NCI-H146 (cell line): ENCODE data around the gene C11orf16.
"Not testable (repeated sequence)": the region's sequence is repeated elsewhere in the genome, so short reads cannot be mapped to it uniquely, and the experiment has no call there.

Experiments
- DNase-seq: peaks from one replicate; lab custom pipeline; 2025; lab: John Stamatoyannopoulos, UW

Gene C11orf16

GRCh38 chr11:8932564-8933180, at the start of gene C11orf16:
Gene C11orf16, minus strand, starts transcription at chr11:8932947. Its CDS starts 639 bp downstream, at chr11:8932308.
- DNase-seq, result peak; percentile 38

- DNase-seq, result no peak
Observed at GRCh38 chr11:8980485-8980884, 47.7 kb upstream of the C11orf16 start.

GRCh38 chr11:8979365-8979764, 46.6 kb upstream of the C11orf16 start:
- DNase-seq, result not testable (repeated sequence)

GRCh38 chr11:8973121-8973520, 40.4 kb upstream of the C11orf16 start:
- no peak for DNase-seq

- no peak for DNase-seq
Observed at GRCh38 chr11:8971924-8972316, 39.2 kb upstream of the C11orf16 start.

GRCh38 chr11:8971196-8971923, 38.6 kb upstream of the C11orf16 start:
- no peak for DNase-seq

- no peak for DNase-seq
Observed at GRCh38 chr11:8967184-8967583, 34.4 kb upstream of the C11orf16 start.

GRCh38 chr11:8964324-8965320, 31.9 kb upstream of the C11orf16 start, which contains the start of gene TMEM9B:
Gene TMEM9B, minus strand, starts transcription at chr11:8964442. Its CDS starts 129 bp downstream, at chr11:8964313.
- peak; percentile 92 for DNase-seq

- peak; percentile 84 for DNase-seq
Observed at GRCh38 chr11:8963569-8964323, 31.0 kb upstream of the C11orf16 start.

GRCh38 chr11:8962841-8963240, 30.1 kb upstream of the C11orf16 start:
- no peak for DNase-seq

- no peak for DNase-seq
Observed at GRCh38 chr11:8961401-8961800, 28.7 kb upstream of the C11orf16 start.

- DNase-seq, result peak; percentile 58
Observed at GRCh38 chr11:8959546-8960166, 26.9 kb upstream of the C11orf16 start.

GRCh38 chr11:8956860-8957259, 24.1 kb upstream of the C11orf16 start:
- no peak for DNase-seq

GRCh38 chr11:8948886-8949285, 16.1 kb upstream of the C11orf16 start:
- DNase-seq, result no peak

GRCh38 chr11:8947230-8947943, 14.6 kb upstream of the C11orf16 start:
- no peak for DNase-seq

GRCh38 chr11:8942518-8943066, 9.8 kb upstream of the C11orf16 start, which contains the start of gene ASCL3:
Gene ASCL3, minus strand, starts transcription at chr11:8943016. Its CDS starts 4,855 bp downstream, at chr11:8938161.
- DNase-seq, result no peak

GRCh38 chr11:8941341-8942103, 8.8 kb upstream of the C11orf16 start:
- no peak for DNase-seq

- DNase-seq, result no peak
Observed at GRCh38 chr11:8937659-8938058, 4.9 kb upstream of the C11orf16 start.

GRCh38 chr11:8937159-8937558, 4.4 kb upstream of the C11orf16 start:
- no peak for DNase-seq
